Activated CD8-positive, alpha-beta memory T cell treated with anti-CD3 and anti-CD28 coated beads for 48 hours (primary cell): ENCODE measurements around the gene CCDC185.
"Not testable (repeated sequence)": the region's sequence is repeated elsewhere in the genome, so short reads cannot be mapped to it uniquely, and the experiment has no call there.

Source experiments
- DNase-seq, 3 experiments: peaks; one replicate each; pipeline ENCODE4 v3.0.0-alpha.2; 2020; ENCODE audit warnings: low read depth in 2 of 3, low spot score in 2 of 3

The CCDC185 gene

GRCh38 chr1:223394242-223394641 lies 1.0 kb downstream of the CCDC185 start:
- DNase-seq = no peak

GRCh38 chr1:223394706-223395105 lies 1.5 kb downstream of the CCDC185 start:
- DNase-seq = no peak

- not testable (repeated sequence) for DNase-seq
These were observed 6.2 kb downstream of the CCDC185 start for GRCh38 chr1:223399393-223399792.

- no peak for DNase-seq
These were observed 8.9 kb downstream of the CCDC185 start for GRCh38 chr1:223401873-223402789.

GRCh38 chr1:223402790-223403142 lies 9.6 kb downstream of the CCDC185 start:
- DNase-seq = no peak

GRCh38 chr1:223403184-223403815 lies 10.1 kb downstream of the CCDC185 start:
- no peak for DNase-seq

- no peak for DNase-seq
These were observed 12.3 kb downstream of the CCDC185 start for GRCh38 chr1:223405507-223405906.

- DNase-seq = no peak
These were observed 16.8 kb downstream of the CCDC185 start for GRCh38 chr1:223410036-223410435.

GRCh38 chr1:223411309-223411708 lies 18.1 kb downstream of the CCDC185 start:
- no peak for DNase-seq

- no peak for DNase-seq
These were observed 18.5 kb downstream of the CCDC185 start for GRCh38 chr1:223411710-223412109.

GRCh38 chr1:223413216-223413615 lies 20.0 kb downstream of the CCDC185 start:
- DNase-seq = no peak

GRCh38 chr1:223417444-223417843 lies 24.2 kb downstream of the CCDC185 start:
- no peak for DNase-seq

- no peak for DNase-seq
These were observed 24.9 kb downstream of the CCDC185 start for GRCh38 chr1:223417903-223418663.

- DNase-seq = no peak
These were observed 25.9 kb downstream of the CCDC185 start for GRCh38 chr1:223419115-223419514.

- no peak for DNase-seq
These were observed 26.3 kb downstream of the CCDC185 start for GRCh38 chr1:223419561-223419960.

GRCh38 chr1:223421025-223421424 lies 27.8 kb downstream of the CCDC185 start:
- no peak for DNase-seq

- DNase-seq = no peak
These were observed 28.5 kb downstream of the CCDC185 start for GRCh38 chr1:223421676-223422075.

- DNase-seq = no peak
These were observed 29.7 kb downstream of the CCDC185 start for GRCh38 chr1:223422911-223423310.

- no peak for DNase-seq
These were observed 30.5 kb downstream of the CCDC185 start for GRCh38 chr1:223423641-223424233.

- DNase-seq = no peak
These were observed 32.3 kb downstream of the CCDC185 start for GRCh38 chr1:223425550-223425949.

- DNase-seq = no peak
These were observed 33.7 kb downstream of the CCDC185 start for GRCh38 chr1:223426936-223427335.
